Measurements from ENCODE around the gene KLHL29. TPM values are rescaled to one million over a fixed set of nuclear protein-coding genes. Genes with fewer than 3 reads are reported as not detected.

The KLHL29 gene
- total and polyA plus RNA-seq, 4 experiments from 2014 or later, result 0.24 to 2.4 (median 1.9) TPM; not detected in 1

DNA sequence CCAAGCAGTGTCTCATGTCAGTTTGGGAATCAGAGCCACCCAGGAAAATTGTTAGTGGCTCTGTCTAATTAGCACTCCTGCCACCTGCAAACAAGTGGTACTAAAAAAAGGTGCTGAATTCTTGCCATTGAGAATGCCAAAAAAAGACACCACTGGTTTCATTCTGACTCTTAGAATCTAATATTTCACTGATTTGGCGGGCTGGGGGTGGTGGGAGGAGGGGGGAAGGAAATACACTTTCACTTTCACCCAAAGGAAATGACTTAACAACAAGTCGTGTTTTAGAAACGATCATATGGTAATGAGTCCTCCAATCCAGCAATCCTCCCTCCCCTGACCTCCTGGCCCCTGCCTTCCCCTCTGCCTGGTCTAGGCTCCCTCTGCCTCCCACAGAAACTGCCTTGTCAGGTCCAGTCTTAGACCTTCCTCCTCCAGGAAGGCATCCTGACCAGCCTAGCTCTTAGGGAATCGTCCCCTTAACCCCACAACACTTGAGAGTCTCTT lies 4.4 kb upstream of the KLHL29 start:
- POLR2A ChIA-PET (ENCODE audit: partially characterized antibody), result no interaction called here
- no peak overlapping the region for H3K27ac ChIP-seq (ENCODE audit: low read depth, low read length)
- H3K27me3 Mint-ChIP-seq, result peaks cover 8 to 20% of the 10 kb centered on the region in 2 donors

GRCh38 chr2:23381084-23381483 lies 3.9 kb upstream of the KLHL29 start:
- Mint-ChIP-seq H3K27ac (peak overlapping the region; percentile 82 to 97 (median 92)), H3K9me3 (peaks cover 0 to 3% (median 0%) of the 10 kb centered on the region in 8 donors), H3K4me3 (peak overlapping the region; percentile 72 to 83 (median 80)), H3K4me1 (peaks cover 14 to 32% (median 21%) of the 10 kb centered on the region in 4 donors), H3K27me3 (peaks cover 9 to 20% of the 10 kb centered on the region in 2 donors), H3K36me3 (no peaks in the 10 kb centered on the region)
- Histone ChIP-seq H3K27ac (ENCODE audit: low read depth, low read length) (no peak overlapping the region), H3K4me3 (ENCODE audit: low read length in 2 of 2) (peak overlapping the region in 1 of 2 donors; percentile 42), H3K36me3 (ENCODE audit: insufficient read depth, low read length) (no peaks in the 10 kb centered on the region), H3K9me3 (ENCODE audit: control insufficient read depth in 1 of 2, low read length in 2 of 2) (no peaks in the 10 kb centered on the region), H3K27me3 (ENCODE audit: insufficient read depth, low read length) (no peaks in the 10 kb centered on the region), H3K4me1 (ENCODE audit: insufficient read depth, low read length) (peaks cover 21% of the 10 kb centered on the region)
- intact Hi-C loops (cut with micrococcal nuclease), result no loop called here
- peak in 3 of 5 donors; percentile 14 to 16 (median 16) for DNase-seq
- POLR2A ChIA-PET (ENCODE audit: partially characterized antibody), result interaction anchor here (0.7 kb wide), 1 partner anchor 11 kb away, joined by 3 read pairs; no protein-coding TSS in a partner anchor
- CTCF ChIA-PET (ENCODE audit: partially characterized antibody), result no interaction called here

More for the DNA sequence above, 4.4 kb upstream of the KLHL29 start:
- intact Hi-C loops (cut with micrococcal nuclease), result no loop called here
- H3K9me3 Mint-ChIP-seq, result peaks cover 0 to 3% (median 0%) of the 10 kb centered on the region in 8 donors
- peak overlapping the region in 1 of 2 donors; percentile 42 for H3K4me3 ChIP-seq (ENCODE audit: low read length in 2 of 2)
- H3K36me3 Mint-ChIP-seq, result no peaks in the 10 kb centered on the region
- no peaks in the 10 kb centered on the region for H3K27me3 ChIP-seq (ENCODE audit: insufficient read depth, low read length)
- H3K4me3 Mint-ChIP-seq, result peak overlapping the region; percentile 72 to 83 (median 80)
- peaks cover 18% of the 10 kb centered on the region for H3K4me1 ChIP-seq (ENCODE audit: insufficient read depth, low read length)
- peak overlapping the region; percentile 82 to 97 (median 92) for H3K27ac Mint-ChIP-seq
- H3K36me3 ChIP-seq (ENCODE audit: insufficient read depth, low read length), result no peaks in the 10 kb centered on the region
- no peaks in the 10 kb centered on the region for H3K9me3 ChIP-seq (ENCODE audit: control insufficient read depth in 1 of 2, low read length in 2 of 2)
- peak; percentile 27 to 50 (median 33) for DNase-seq
- H3K4me1 Mint-ChIP-seq, result peaks cover 14 to 31% (median 20%) of the 10 kb centered on the region in 4 donors
- CTCF ChIA-PET (ENCODE audit: partially characterized antibody), result no interaction called here

- no peaks in the 10 kb centered on the region for H3K36me3 ChIP-seq (ENCODE audit: insufficient read depth, low read length)
- DNase-seq, result no peak
- Mint-ChIP-seq H3K4me1 (peaks cover 16 to 36% (median 24%) of the 10 kb centered on the region in 4 donors), H3K9me3 (peaks cover 0 to 3% (median 0%) of the 10 kb centered on the region in 8 donors), H3K4me3 (peak overlapping the region in 2 of 8 donors; percentile 22 to 81), H3K27ac (peak overlapping the region in 4 of 7 donors; percentile 82 to 97 (median 93)), H3K36me3 (no peaks in the 10 kb centered on the region), H3K27me3 (peaks cover 12 to 23% of the 10 kb centered on the region in 2 donors)
- POLR2A ChIA-PET (ENCODE audit: partially characterized antibody), result interaction anchor here (0.7 kb wide), 1 partner anchor 11 kb away, joined by 3 read pairs; no protein-coding TSS in a partner anchor
- H3K4me1 ChIP-seq (ENCODE audit: insufficient read depth, low read length), result peaks cover 25% of the 10 kb centered on the region
- intact Hi-C loops (cut with micrococcal nuclease), result no loop called here
- CTCF ChIA-PET (ENCODE audit: partially characterized antibody), result no interaction called here
- no peak overlapping the region for H3K27ac ChIP-seq (ENCODE audit: low read depth, low read length)
- H3K4me3 ChIP-seq (ENCODE audit: low read length in 2 of 2), result no peak overlapping the region
- H3K9me3 ChIP-seq (ENCODE audit: control insufficient read depth in 1 of 2, low read length in 2 of 2), result no peaks in the 10 kb centered on the region
- no peaks in the 10 kb centered on the region for H3K27me3 ChIP-seq (ENCODE audit: insufficient read depth, low read length)
Observed at GRCh38 chr2:23381485-23381884, 3.5 kb upstream of the KLHL29 start.

GRCh38 chr2:23383100-23383499 lies 1.9 kb upstream of the KLHL29 start:
- Mint-ChIP-seq H3K4me3 (peak overlapping the region in 3 of 8 donors; percentile 36 to 89 (median 59)), H3K27ac (no peak overlapping the region), H3K9me3 (peaks cover 0 to 3% (median 0%) of the 10 kb centered on the region in 8 donors), H3K4me1 (peaks cover 16 to 40% (median 28%) of the 10 kb centered on the region in 4 donors), H3K27me3 (peaks cover 15 to 34% of the 10 kb centered on the region in 2 donors), H3K36me3 (no peaks in the 10 kb centered on the region)
- DNase-seq, result no peak
- Histone ChIP-seq H3K9me3 (ENCODE audit: control insufficient read depth in 1 of 2, low read length in 2 of 2) (no peaks in the 10 kb centered on the region), H3K27ac (ENCODE audit: low read depth, low read length) (no peak overlapping the region), H3K27me3 (ENCODE audit: insufficient read depth, low read length) (peaks cover 5% of the 10 kb centered on the region), H3K4me3 (ENCODE audit: low read length in 2 of 2) (no peak overlapping the region), H3K36me3 (ENCODE audit: insufficient read depth, low read length) (no peaks in the 10 kb centered on the region), H3K4me1 (ENCODE audit: insufficient read depth, low read length) (peaks cover 30% of the 10 kb centered on the region)
- intact Hi-C loops (cut with micrococcal nuclease), result no loop called here
- CTCF ChIA-PET (ENCODE audit: partially characterized antibody), result no interaction called here
- POLR2A ChIA-PET (ENCODE audit: partially characterized antibody), result no interaction called here

DNA sequence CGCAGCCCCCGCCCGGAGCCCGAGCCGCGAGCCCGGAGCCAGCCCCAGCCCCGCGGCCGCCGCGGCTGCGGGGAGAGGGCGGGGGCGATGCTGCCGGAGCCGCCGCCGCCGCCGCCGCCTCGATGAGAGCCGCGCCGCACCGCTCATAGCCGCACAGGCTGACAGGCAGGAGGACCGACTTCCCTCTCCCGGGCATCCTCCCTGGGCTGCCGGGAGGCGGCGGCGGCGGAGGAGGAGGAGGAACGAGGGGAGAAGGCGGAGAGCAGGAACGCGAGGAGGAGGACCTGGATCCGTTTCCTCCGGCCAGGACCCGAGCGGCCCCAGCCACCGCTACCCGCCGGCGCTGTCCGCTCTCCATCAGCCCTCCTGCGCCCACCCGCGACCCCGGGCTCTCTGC lies 370 bp downstream of the KLHL29 start:
- ChIA-PET POLR2A (ENCODE audit: partially characterized antibody) (no interaction called here), CTCF (ENCODE audit: partially characterized antibody) (no interaction called here)
- peak in 2 of 5 donors; percentile 4 to 11 for DNase-seq
- Histone ChIP-seq H3K4me1 (ENCODE audit: insufficient read depth, low read length) (peaks cover 27% of the 10 kb centered on the region), H3K27me3 (ENCODE audit: insufficient read depth, low read length) (peaks cover 16% of the 10 kb centered on the region), H3K27ac (ENCODE audit: low read depth, low read length) (no peak overlapping the region), H3K9me3 (ENCODE audit: control insufficient read depth in 1 of 2, low read length in 2 of 2) (no peaks in the 10 kb centered on the region), H3K4me3 (ENCODE audit: low read length in 2 of 2) (no peak overlapping the region), H3K36me3 (ENCODE audit: insufficient read depth, low read length) (no peaks in the 10 kb centered on the region)
- intact Hi-C loops (cut with micrococcal nuclease), result no loop called here
- peaks cover 14 to 37% (median 24%) of the 10 kb centered on the region in 4 donors for H3K4me1 Mint-ChIP-seq
- peaks cover 28 to 51% of the 10 kb centered on the region in 2 donors for H3K27me3 Mint-ChIP-seq
- no peaks in the 10 kb centered on the region for H3K36me3 Mint-ChIP-seq
- H3K9me3 Mint-ChIP-seq, result peaks cover 0 to 3% (median 0%) of the 10 kb centered on the region in 8 donors
- peak overlapping the region in 1 of 8 donors; percentile 26 for H3K4me3 Mint-ChIP-seq
- H3K27ac Mint-ChIP-seq, result no peak overlapping the region

- ChIA-PET CTCF (ENCODE audit: partially characterized antibody) (no interaction called here), POLR2A (ENCODE audit: partially characterized antibody) (no interaction called here)
- Mint-ChIP-seq H3K36me3 (no peaks in the 10 kb centered on the region), H3K27ac (peak overlapping the region in 1 of 7 donors; percentile 26), H3K4me3 (peak overlapping the region; percentile 74 to 93 (median 84)), H3K4me1 (peaks cover 11 to 32% (median 20%) of the 10 kb centered on the region in 4 donors), H3K9me3 (peaks cover 0 to 3% (median 0%) of the 10 kb centered on the region in 8 donors), H3K27me3 (peaks cover 28 to 48% of the 10 kb centered on the region in 2 donors)
- peaks cover 22% of the 10 kb centered on the region for H3K4me1 ChIP-seq (ENCODE audit: insufficient read depth, low read length)
- no peak overlapping the region for H3K4me3 ChIP-seq (ENCODE audit: low read length in 2 of 2)
- peaks cover 16% of the 10 kb centered on the region for H3K27me3 ChIP-seq (ENCODE audit: insufficient read depth, low read length)
- intact Hi-C loops (cut with micrococcal nuclease), result no loop called here
- no peak overlapping the region for H3K27ac ChIP-seq (ENCODE audit: low read depth, low read length)
- DNase-seq, result peak in 1 of 5 donors; percentile 3
- H3K9me3 ChIP-seq (ENCODE audit: control insufficient read depth in 1 of 2, low read length in 2 of 2), result no peaks in the 10 kb centered on the region
- H3K36me3 ChIP-seq (ENCODE audit: insufficient read depth, low read length), result no peaks in the 10 kb centered on the region
Observed at GRCh38 chr2:23385748-23386338, 864 bp downstream of the KLHL29 start.

DNA sequence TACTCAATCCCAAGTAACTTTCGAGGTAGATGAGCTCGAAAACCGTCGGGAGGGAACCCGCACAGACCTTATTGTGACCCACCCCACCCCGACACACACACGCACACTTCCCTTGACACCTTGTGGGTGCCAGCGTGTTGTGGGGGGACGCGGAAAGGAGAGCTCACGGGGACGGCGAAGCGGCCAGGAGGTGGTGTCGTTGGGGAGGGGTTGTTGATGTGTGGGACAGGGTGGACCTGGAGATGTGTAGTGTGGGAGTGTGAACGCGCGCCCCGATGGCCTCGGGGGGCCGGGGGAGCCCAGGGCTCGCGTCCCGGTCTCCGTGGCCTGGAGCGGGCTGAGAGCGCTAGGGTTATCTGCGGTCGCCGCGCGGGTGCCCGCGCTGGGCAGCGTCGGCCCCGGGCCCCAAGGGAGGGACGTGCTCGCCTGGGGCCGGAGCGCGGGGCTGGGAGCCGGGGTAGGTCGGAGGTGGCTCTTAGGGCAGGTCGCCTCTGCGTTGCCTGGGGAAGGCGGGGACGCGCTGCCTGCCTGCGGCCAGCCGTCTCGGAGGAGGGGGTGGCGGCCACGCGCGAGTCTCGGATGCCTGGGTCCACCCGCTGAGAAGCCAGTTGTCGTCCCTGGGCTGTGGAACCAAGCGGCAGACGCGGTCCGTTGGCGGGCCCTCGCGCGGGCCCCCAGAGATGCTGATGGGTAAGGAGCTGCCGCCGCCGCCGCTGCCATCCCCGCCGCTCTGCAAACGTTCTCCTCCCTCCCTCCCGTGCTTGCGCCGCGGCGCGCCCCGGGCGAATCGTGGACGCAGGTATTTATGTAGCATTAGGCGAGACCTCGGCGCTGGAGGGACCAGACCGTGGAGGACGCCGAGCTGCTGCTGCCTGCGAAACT lies 1.6 kb downstream of the KLHL29 start:
- DNase-seq, result peak in 2 of 5 donors; percentile 8 to 20
- peaks cover 5 to 24% (median 16%) of the 10 kb centered on the region in 4 donors for H3K4me1 Mint-ChIP-seq
- Histone ChIP-seq H3K4me1 (ENCODE audit: insufficient read depth, low read length) (peaks cover 15% of the 10 kb centered on the region), H3K4me3 (ENCODE audit: low read length in 2 of 2) (no peak overlapping the region), H3K27ac (ENCODE audit: low read depth, low read length) (no peak overlapping the region), H3K27me3 (ENCODE audit: insufficient read depth, low read length) (peaks cover 16% of the 10 kb centered on the region), H3K36me3 (ENCODE audit: insufficient read depth, low read length) (no peaks in the 10 kb centered on the region), H3K9me3 (ENCODE audit: control insufficient read depth in 1 of 2, low read length in 2 of 2) (no peaks in the 10 kb centered on the region)
- H3K27ac Mint-ChIP-seq, result peak overlapping the region in 1 of 7 donors; percentile 26
- H3K27me3 Mint-ChIP-seq, result peaks cover 33 to 52% of the 10 kb centered on the region in 2 donors
- CTCF ChIA-PET (ENCODE audit: partially characterized antibody), result no interaction called here
- H3K9me3 Mint-ChIP-seq, result peaks cover 0 to 5% (median 0%) of the 10 kb centered on the region in 8 donors
- intact Hi-C loops (cut with micrococcal nuclease), result no loop called here
- H3K36me3 Mint-ChIP-seq, result no peaks in the 10 kb centered on the region
- H3K4me3 Mint-ChIP-seq, result peak overlapping the region; percentile 74 to 93 (median 84)
- POLR2A ChIA-PET (ENCODE audit: partially characterized antibody), result no interaction called here

Data from CD4-positive, alpha-beta memory T cell (primary cell).